ENCODE data around the gene HIVEP1. TPM values are rescaled to one million over a fixed set of nuclear protein-coding genes. Genes with fewer than 3 reads are reported as not detected.

The HIVEP1 gene
- polyA plus RNA-seq, 1 experiment, result 13.9 TPM

- no peak for DNase-seq (ENCODE audit: low read depth, low spot score)
- no peak overlapping the region for H3K4me3 ChIP-seq (ENCODE audit: low read depth, low read length)
- H3K9me3 ChIP-seq (ENCODE audit: control insufficient read depth, insufficient read depth, low read length), result no peaks in the 10 kb centered on the region
- TF ChIP-seq CTCF (IDR thresholded peaks at IDR 0.05; ENCODE audit: low read depth, low read length), result no peak
- CTCF ChIA-PET, result no interaction called here
- H3K27me3 ChIP-seq (ENCODE audit: control insufficient read depth, insufficient read depth, low read length), result no peaks in the 10 kb centered on the region
- H3K27ac ChIP-seq (ENCODE audit: low read depth, low read length), result no peak overlapping the region
- POLR2A ChIA-PET, result no interaction called here
Measured at GRCh38 chr6:11999246-11999645, 12.9 kb upstream of the HIVEP1 start.

GRCh38 chr6:12000174-12000573, 11.9 kb upstream of the HIVEP1 start:
- POLR2A ChIA-PET, result no interaction called here
- H3K27me3 ChIP-seq (ENCODE audit: control insufficient read depth, insufficient read depth, low read length), result no peaks in the 10 kb centered on the region
- no peaks in the 10 kb centered on the region for H3K9me3 ChIP-seq (ENCODE audit: control insufficient read depth, insufficient read depth, low read length)
- no peak for DNase-seq (ENCODE audit: low read depth, low spot score)
- CTCF ChIA-PET, result no interaction called here
- no peak for TF ChIP-seq CTCF (IDR thresholded peaks at IDR 0.05; ENCODE audit: low read depth, low read length)
- H3K4me3 ChIP-seq (ENCODE audit: low read depth, low read length), result no peak overlapping the region
- no peak overlapping the region for H3K27ac ChIP-seq (ENCODE audit: low read depth, low read length)

GRCh38 chr6:12001004-12001705, 11.0 kb upstream of the HIVEP1 start:
- CTCF ChIA-PET, result interaction anchor here (1.1 kb wide), 1 partner anchor 8 kb away, joined by 3 read pairs; no protein-coding TSS in a partner anchor

GRCh38 chr6:12001706-12002435, 10.2 kb upstream of the HIVEP1 start:
- POLR2A ChIA-PET, result no interaction called here
- Histone ChIP-seq H3K4me3 (ENCODE audit: low read depth, low read length) (no peak overlapping the region), H3K27me3 (ENCODE audit: control insufficient read depth, insufficient read depth, low read length) (no peaks in the 10 kb centered on the region), H3K27ac (ENCODE audit: low read depth, low read length) (no peak overlapping the region), H3K9me3 (ENCODE audit: control insufficient read depth, insufficient read depth, low read length) (no peaks in the 10 kb centered on the region)
- TF ChIP-seq CTCF (IDR thresholded peaks at IDR 0.05; ENCODE audit: low read depth, low read length), result no peak
- CTCF ChIA-PET, result interaction anchor here (1.1 kb wide), 1 partner anchor 9 kb away, joined by 3 read pairs; no protein-coding TSS in a partner anchor
- no peak for DNase-seq (ENCODE audit: low read depth, low spot score)

More at GRCh38 chr6:12001004-12001705, 11.0 kb upstream of the HIVEP1 start:
- no peak overlapping the region for H3K4me3 ChIP-seq (ENCODE audit: low read depth, low read length)
- no peak overlapping the region for H3K27ac ChIP-seq (ENCODE audit: low read depth, low read length)
- no peaks in the 10 kb centered on the region for H3K9me3 ChIP-seq (ENCODE audit: control insufficient read depth, insufficient read depth, low read length)
- POLR2A ChIA-PET, result no interaction called here
- DNase-seq (ENCODE audit: low read depth, low spot score), result no peak
- H3K27me3 ChIP-seq (ENCODE audit: control insufficient read depth, insufficient read depth, low read length), result no peaks in the 10 kb centered on the region
- no peak for TF ChIP-seq CTCF (IDR thresholded peaks at IDR 0.05; ENCODE audit: low read depth, low read length)

- DNase-seq (ENCODE audit: low read depth, low spot score), result no peak
- H3K27me3 ChIP-seq (ENCODE audit: control insufficient read depth, insufficient read depth, low read length), result no peaks in the 10 kb centered on the region
- TF ChIP-seq CTCF (IDR thresholded peaks at IDR 0.05; ENCODE audit: low read depth, low read length), result no peak
- H3K27ac ChIP-seq (ENCODE audit: low read depth, low read length), result no peak overlapping the region
- ChIA-PET POLR2A (no interaction called here), CTCF (interaction anchor here (1.0 to 1.8 kb wide), 2 partner anchors 306 to 351 kb away, joined by 3 to 5 read pairs; no protein-coding TSS in a partner anchor)
- no peaks in the 10 kb centered on the region for H3K9me3 ChIP-seq (ENCODE audit: control insufficient read depth, insufficient read depth, low read length)
- H3K4me3 ChIP-seq (ENCODE audit: low read depth, low read length), result no peak overlapping the region
Measured at GRCh38 chr6:12007473-12007872, 4.6 kb upstream of the HIVEP1 start.

Data from AG04450 (cell line).